Endothelial cell of hepatic sinusoid (primary cell): ENCODE data around the gene FSIP2.

ENCODE experiments used
- in situ Hi-C: cut with HindIII; loops from 2 replicates; pipeline ENCODE4 v1.10.0; 2017; ENCODE audit warnings: low sequenced_read_pairs

FSIP2 gene

GRCh38 chr2:185738679-185739472 is at the start of gene FSIP2:
Gene FSIP2 (plus strand): TSS chr2:185738804. CDS start chr2:185738895, 91 bp downstream.
- in situ Hi-C loops = no loop called here

- in situ Hi-C loops = no loop called here
Observed at GRCh38 chr2:185689906-185690539, 48.6 kb upstream of the FSIP2 start.

- in situ Hi-C loops = no loop called here
Observed at GRCh38 chr2:185695711-185696235, 42.8 kb upstream of the FSIP2 start.

GRCh38 chr2:185700883-185701282 is 37.7 kb upstream of the FSIP2 start:
- in situ Hi-C loops = no loop called here

DNA sequence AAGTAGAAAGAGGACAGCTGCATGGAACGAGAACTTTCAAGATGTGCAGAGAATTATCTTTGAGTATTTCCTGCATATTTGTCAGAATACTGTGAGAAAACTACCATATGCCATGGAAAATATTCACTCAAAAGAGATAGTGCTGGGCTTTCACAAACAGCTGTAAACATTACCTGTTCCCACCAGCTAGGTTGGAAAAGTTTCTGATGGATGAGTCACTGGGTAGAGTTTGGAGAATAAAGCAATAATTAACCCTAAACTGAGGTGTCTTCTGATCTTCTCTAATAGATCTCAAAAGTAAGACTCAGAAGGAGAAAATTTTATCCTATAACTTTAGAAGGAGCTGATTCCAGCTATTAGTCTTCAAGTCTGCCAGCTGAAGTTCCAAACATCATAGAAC is 3.9 kb upstream of the FSIP2 start:
- in situ Hi-C loops = no loop called here

DNA sequence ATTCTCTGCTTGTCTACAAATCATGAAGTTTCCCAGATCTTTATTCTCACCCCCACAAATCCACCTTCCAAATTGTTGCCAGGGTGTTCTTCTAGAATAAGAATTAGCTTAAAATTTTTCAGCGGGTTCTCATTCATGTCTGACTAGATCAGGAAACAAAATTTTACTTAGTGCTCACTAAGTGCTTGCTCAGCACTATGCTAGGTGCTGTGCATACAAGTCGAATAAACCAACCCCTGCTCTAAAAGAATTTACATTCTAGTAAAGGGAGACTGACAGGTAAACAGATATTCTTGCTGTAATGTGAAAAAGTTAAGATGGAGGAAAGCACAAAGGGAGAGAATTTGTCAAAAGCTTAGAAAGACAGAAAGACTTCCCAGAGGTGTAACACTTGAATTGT is 2.4 kb upstream of the FSIP2 start:
- in situ Hi-C loops = no loop called here

GRCh38 chr2:185745864-185746859 is 7.6 kb downstream of the FSIP2 start:
- in situ Hi-C loops = no loop called here

DNA sequence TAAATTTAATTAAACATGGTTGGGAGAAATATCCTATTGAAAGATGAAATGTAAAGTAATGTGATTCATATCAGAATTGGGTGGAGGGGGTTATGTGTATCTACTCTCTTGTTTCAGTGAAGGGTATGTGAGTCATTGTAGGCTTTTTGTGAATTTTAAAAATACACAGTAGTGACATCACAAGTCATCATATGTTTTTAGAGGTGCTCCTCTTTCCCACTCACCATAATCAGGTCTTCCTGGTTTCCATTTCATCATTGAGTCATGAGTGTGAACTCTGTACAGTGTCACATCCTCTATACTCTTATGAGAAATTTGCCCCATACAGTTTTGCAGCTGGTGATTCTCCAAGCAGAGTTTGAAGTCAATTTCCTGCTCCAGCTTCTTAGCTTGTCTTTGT is 18.8 kb downstream of the FSIP2 start:
- in situ Hi-C loops = no loop called here

GRCh38 chr2:185771396-185771795 is 32.8 kb downstream of the FSIP2 start:
- in situ Hi-C loops = no loop called here

- in situ Hi-C loops = no loop called here
Observed at GRCh38 chr2:185780890-185781289, 42.3 kb downstream of the FSIP2 start.

DNA sequence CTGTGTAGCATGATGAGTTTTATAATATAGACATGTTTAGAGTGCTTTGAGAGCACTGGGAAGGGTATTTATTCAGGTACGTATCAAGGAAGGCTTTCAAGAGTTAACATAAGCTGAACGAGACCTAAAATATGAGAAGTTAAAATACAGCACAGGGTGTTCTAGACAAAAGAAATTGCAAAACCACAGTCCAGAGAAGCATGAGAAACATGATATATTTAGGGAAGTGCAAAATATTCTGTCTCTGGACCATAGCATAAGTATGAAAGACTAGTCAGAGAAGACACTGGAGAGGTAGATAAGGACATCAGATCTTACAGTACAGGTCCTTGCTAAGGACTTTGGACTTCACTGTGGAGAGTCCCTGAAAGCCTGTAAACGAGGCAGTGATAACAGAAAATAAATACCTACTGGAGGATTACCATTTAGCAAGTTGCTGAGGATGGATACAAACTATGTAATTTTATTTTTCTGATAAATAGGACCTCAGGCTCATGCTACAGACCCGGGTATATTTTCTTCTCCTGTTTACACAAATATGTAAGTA is 43.7 kb downstream of the FSIP2 start:
- in situ Hi-C loops = no loop called here

GRCh38 chr2:185785156-185785555 is 46.6 kb downstream of the FSIP2 start:
- in situ Hi-C loops = no loop called here

- in situ Hi-C loops = no loop called here
Observed at GRCh38 chr2:185785851-185786473, 47.4 kb downstream of the FSIP2 start.

- in situ Hi-C loops = no loop called here
Observed at GRCh38 chr2:185787227-185788145, 48.9 kb downstream of the FSIP2 start.

- in situ Hi-C loops = no loop called here
Observed at GRCh38 chr2:185790361-185790760, 51.8 kb downstream of the FSIP2 start.

- in situ Hi-C loops = no loop called here
Observed at GRCh38 chr2:185793532-185794345, 55.1 kb downstream of the FSIP2 start.

DNA sequence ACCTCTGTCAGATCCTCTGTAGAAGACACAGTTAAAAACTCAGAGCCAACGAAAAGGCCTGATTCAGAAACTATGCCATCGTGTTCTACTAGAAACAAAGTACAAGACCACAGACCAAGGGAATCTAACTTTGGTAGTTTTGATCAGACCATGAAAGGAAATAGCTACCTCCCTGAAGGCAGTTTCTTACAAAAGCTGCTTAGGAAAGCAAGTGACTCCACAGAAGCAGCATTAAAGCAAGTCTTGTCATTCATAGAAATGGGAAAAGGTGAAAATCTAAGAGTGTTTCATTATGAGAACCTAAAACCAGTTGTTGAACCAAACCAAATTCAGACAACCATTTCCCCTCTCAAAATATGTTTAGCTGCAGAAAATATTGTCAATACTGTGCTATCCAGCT is 58.2 kb downstream of the FSIP2 start:
- in situ Hi-C loops = no loop called here

GRCh38 chr2:185802926-185803325 is 64.3 kb downstream of the FSIP2 start:
- in situ Hi-C loops = no loop called here
